Stimulated activated CD8-positive, alpha-beta memory T cell treated with anti-CD3 and anti-CD28 coated beads, Interleukin-7, amount 100 ng/mL, for 48 hours (primary cell): ENCODE measurements around the gene AGO1.
"Not testable (repeated sequence)": the region's sequence is repeated elsewhere in the genome, so short reads cannot be mapped to it uniquely, and the experiment has no call there.

Experiments
- DNase-seq, 2 donors: peaks; one replicate each; pipeline ENCODE4 v3.0.0-alpha.2; 2020; ENCODE audit warnings: low read depth in 1 of 2; ENCODE audit errors: extremely low read depth in 1 of 2

AGO1 gene

DNA sequence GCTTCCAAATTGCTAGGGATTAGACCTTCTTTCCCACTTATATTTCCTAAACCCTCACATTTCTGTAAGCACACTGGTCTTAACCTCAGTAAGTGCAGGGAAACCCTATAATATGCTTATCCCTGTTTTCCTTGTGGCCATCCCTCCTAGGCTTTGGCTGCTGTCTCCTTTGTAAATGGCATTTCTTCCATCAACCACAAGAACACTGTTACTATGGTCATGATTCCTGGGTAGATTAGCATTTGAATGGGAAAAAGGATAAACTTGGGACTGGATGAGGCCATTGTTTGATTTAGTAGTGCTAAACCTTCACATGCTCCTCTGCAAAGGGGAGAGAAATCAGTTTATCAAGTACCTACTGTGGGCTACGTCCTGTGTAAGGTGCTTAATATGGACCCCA is 31.7 kb downstream of the AGO1 start:
- DNase-seq = no peak

- DNase-seq = no peak
Observed at GRCh38 chr1:35915693-35916092, 32.7 kb downstream of the AGO1 start.

DNA sequence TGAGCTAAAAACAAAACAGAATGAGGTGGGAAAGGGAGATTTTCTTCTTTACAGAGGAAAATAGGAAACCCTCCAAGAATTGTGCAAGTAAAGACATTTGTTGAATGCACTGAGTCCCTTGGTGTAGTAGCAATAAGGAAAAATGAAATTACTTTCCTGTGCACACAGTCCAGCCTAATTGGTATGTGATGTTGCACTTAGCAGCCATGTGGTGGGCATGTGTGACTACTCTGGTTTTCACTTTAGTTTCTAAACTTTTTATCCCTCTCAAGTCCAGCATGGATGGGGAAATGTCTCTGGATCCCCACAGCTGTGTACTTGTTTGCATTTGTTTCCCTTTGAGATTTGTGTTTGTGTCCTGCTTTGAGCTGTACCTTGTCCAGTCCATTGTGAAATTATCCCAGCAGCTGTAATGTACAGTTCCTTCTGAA is 40.8 kb downstream of the AGO1 start:
- no peak for DNase-seq

- DNase-seq = no peak
Observed at GRCh38 chr1:35924838-35925237, 41.8 kb downstream of the AGO1 start.

DNA sequence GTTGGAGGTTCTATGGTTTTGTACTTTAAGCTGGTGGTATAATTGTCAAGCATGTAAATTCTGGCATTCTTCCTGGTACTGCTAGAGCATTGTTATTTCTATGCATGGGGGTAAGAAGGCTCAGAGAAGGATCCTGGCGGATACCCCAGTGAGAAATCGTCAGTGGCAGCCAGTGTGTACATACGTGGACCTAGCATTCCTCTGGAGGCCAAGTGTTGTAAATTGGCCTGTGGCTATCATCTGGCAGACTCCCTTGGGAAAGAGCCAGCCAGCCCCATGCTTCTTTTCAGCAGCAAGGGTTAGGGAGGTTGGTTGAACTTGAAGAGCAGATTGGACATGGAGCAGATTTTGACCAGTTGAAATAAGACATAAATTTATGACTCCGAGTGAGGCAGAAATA is 42.7 kb downstream of the AGO1 start:
- DNase-seq = no peak

DNA sequence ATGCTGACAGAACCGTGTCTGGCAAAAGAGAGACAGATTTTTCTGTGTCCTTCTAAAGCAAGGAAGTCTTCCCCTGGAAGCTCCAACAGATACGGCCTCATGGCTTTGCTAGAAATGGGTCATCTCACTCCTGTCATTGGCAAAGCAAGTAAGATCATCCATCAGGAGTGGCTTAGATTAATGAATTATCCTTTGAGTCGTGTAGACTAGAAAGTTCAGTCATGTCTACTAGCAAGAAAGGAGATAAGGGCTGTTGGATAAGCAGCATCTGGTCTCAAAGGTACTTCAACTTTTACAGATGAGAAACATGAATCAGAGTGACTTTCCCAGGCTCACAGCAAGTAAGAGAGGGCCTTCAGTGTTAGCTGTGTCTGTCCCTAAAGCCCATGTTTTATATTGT is 44.5 kb downstream of the AGO1 start:
- no peak for DNase-seq

DNA sequence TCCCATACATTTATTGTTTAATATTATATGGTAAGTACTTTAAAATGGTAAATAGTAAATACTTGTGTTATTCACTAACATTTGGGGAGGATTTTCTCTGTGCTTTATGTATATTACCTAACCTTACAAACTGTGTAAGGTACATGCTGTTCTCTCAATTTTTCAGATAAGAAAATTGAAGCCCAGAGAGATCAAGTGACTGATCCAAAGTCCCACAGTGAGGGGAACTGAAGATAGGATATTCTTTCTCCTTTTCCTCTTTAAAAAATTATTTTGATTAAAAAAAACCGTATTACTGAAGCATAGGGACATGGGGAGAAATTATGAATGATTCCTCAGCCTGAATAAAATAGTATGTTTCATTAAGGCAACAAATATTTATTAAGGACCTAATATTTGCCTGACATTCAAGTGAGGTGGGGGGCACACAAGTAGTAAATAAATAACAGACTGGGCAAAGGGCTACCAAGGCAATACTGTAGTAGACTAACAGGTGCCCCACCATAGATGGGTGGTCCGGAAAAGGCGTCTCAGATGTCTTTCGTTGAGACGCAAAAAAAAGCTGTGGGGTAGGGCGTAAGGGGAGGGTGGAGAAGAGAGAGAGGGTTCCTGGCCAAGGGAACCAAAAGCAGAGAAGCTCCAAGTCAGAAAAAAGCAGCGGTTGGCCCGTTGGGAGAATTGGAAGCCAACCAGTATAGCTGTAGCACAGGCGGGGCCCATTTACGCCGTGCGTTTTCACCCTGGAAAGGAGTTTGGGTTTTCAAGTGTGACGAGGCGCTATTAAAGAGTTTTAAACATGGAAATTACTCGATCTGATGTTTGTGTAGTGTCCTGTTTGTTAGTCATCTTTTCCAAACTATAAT is 47.0 kb downstream of the AGO1 start:
- DNase-seq = no peak

DNA sequence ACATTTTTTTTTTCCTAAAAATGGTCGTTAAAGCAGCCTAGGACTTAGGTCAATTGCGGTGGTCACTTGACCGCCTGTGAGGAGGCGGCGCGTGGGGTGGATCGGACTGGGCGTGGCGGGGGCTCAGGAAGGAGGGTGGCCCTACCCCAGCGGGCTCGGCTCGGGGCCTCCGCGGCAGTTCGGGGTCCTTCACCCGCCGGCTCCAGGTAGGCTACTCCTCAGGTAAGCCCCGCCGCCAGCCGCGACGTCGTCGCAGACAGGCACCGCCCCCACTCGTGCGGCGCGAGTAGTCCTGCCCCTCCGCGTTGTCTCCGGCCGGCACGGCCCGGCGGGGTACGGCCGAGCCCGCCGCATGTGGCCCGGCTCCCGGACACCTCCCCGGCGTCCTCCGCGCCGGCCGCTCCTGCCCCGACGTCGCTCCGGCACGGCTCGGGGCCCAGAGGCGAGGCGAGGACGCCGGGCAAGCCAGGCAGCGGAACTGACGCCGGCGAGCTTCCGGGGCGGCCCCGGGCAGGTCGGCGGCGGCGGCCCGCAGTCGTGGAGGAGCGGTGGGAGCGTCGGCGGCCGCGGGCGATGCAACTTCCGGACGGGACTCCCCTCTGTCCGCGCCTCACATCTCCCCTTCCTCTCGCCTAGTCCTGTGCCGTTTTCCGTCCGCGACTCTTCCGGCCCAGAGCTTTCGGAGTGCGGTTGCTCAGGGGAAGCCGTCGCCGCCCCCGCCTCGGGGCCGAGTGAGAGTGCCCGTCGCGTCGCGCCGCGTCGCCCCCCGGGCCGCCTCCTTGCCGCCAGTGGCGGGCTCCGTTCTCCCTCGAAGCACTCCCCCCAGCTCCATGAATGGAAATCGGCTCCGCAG is 47.8 kb downstream of the AGO1 start, which contains the start of gene AGO3:
TSS of gene AGO3 (plus strand) at position 513 of the 853 bp plus-strand sequence. CDS start at position 835, 322 bp downstream.
- peak; percentile 81 to 86 for DNase-seq

- no peak for DNase-seq
Observed at GRCh38 chr1:35931446-35932157, 48.6 kb downstream of the AGO1 start.

GRCh38 chr1:35932158-35932636 is 49.2 kb downstream of the AGO1 start:
- DNase-seq = no peak

- DNase-seq = no peak
Observed at GRCh38 chr1:35932941-35933340, 49.9 kb downstream of the AGO1 start.

DNA sequence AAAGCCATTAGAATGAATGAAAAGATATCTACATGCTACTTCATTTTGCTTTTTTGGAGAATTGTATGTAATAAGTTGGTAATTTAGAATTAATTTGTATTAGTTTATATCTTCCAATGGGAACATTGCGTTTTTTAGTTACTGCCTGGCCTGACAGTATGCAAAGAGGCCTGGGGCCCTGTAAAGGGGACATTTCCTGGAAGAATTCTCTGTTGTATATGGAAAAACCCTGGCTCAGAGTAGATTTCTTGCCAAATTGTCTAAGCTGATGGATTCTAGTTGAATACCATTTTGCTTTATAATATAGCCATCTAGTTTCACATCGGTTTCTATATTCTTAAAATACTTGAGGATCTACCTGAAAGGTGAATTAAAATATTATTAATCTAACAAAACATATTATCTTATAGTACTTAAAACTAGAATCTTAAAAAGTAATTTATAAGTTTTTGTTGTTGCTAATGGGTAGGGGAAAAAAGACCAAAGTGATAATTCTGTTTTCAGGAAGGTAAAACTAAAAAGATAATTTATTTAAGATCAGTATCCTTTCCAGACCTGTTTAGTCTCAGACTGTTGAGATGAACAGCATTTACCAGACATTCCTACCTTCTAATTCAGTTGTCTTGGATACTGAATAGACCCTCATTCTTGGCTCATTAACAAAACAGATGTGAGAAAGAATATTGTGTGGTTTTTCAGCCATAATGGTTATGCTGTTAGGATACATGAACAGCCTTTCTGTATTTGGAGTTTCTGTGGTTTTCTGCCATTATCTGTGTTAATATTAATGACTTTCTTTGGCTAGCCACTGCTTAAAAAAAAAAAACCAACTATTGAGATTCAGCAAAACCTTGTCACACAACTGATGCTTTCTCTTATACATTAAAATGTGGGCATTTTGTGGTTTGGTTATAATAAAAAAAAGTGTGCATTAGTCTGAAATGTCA is 52.7 kb downstream of the AGO1 start:
- no peak for DNase-seq

DNA sequence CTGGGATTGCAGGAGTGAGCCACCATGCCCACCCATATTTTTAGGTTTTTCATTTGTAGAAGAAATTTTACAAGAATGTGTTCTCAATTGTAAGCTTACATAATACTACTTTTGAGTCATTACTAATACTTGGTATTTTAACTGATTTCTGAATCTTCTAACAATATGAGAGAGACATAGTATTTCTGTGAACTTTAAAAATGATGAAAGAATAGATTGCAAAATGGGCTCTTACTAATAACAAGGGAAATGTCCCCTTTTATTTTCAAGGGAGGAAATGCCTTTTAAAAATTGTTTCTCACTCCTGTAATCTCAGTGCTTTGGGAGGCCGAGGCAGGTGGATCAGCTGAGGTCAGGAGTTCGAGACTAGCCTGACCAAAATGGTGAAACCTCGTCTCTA is 53.8 kb downstream of the AGO1 start:
- no peak for DNase-seq

GRCh38 chr1:35939484-35939883 is 56.5 kb downstream of the AGO1 start:
- DNase-seq = no peak

DNA sequence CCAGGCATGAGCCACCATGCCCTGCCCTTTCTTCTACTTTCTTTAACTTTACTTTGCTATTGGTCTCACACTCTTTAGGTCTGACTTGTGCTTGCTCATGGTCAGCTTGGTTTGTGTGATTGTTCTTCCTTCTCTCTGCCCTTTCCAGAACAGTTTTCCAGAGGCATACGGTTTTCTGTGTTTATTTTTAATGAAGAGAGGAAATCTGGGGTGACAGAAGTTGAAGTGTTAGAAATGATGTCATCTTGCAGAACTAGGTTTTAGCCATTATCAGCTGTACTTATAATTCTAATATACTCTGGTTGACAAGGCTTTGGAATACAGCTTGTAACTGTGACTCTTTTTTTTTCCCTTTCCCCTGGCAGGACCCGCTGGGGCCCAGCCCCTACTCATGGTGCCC is 62.3 kb downstream of the AGO1 start:
- no peak for DNase-seq

DNA sequence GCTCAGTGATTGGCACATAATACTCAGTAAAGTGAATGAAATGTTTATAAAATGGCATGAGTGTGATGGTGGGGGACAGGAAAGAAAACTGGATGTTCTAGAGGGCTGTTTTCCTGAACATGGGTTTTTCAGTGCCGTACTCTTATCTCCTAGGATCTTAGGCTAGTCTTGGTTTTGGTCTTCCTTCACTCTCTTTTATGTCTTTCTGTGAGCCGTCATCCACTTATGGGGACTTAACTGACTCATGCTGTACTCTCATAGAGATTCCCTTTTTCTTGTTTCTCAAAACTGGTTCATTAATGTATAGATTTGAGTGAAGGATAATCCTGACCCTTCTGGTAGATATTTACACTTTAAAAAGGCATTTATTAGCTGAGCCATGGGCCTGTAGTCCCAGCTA is 64.5 kb downstream of the AGO1 start:
- no peak for DNase-seq

DNA sequence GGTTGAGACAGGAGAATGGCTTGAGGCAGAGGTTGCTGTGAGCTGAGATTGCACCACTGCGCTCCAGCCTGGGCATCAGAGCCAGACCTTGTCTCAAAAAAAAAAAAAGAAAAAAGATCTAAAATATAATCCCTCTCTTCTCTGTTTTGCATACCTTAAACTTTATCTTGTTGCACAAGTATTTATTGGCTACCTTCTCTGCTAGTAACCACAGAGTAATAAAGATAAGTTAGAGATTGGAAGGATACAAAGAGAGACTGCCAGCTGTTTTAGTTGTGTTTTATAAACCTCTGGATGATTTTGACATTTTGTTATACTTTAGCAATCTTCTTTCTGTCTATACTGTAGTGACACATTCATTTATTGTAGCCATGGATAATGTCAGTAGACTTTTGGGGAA is 75.5 kb downstream of the AGO1 start:
- DNase-seq = no peak

DNA sequence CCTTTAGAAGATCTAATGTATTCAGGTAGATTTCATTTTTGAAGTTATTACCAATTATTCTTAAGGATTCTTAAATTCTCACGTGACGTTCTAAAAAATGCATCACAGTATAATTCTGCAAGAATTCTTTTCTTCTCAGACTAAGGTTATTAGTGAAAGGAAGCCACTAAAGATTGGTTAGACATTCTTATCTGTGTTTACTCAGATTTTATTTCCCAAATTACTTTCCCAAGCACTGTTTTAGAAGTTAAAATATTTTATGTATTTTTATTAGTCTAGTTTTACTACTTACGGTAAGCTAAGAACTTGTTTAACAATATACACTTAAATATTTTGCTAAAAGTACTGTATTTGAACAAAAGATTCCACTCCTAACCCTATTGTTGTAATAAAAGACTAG is 76.3 kb downstream of the AGO1 start:
- DNase-seq = no peak

DNA sequence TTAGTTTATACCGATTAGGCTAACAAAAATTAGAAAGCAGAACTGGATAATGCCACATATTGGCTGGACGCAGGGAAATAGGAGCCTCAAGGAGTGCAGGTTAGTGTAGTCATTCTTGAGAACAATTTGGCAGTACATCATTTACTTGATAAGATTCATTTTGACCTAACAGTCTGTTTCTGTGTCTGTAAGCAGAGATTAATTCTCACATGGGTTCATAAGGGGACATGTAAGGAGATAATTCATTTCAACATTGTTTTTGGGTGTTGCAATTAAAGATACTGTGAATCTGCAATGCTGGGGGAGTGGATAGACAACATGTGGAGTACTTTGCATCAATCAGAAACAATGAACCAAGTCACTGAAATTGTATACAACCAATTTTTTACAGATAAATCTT is 79.9 kb downstream of the AGO1 start:
- no peak for DNase-seq

GRCh38 chr1:35964277-35964676 is 81.3 kb downstream of the AGO1 start:
- DNase-seq = not testable (repeated sequence)
